Lower leg skin (tissue), 4 donors: ENCODE measurements around the gene EHF. TPM values are rescaled to one million over a fixed set of nuclear protein-coding genes. Genes with fewer than 3 reads are reported as not detected.

ENCODE experiments used
- DNase-seq, 2 donors: peaks; one replicate each; pipeline ENCODE4 v3.0.0-alpha.2; 2019; ENCODE audit warnings: low spot score in 2 of 2
- H3K4me3 ChIP-seq: fragments of 200-600 bp; sonication (generic); 2 replicates; pipeline ENCODE4 v1.5.1; 2017; ENCODE audit warnings: mild to moderate bottlenecking, low read depth; ENCODE audit not compliant: poor library complexity, severe bottlenecking
- CTCF ChIP-seq, 3 donors: fragments of 450-650 bp; IDR thresholded peaks; one replicate each; pipeline ENCODE4 v1.5.1; 2016; ENCODE audit warnings: antibody characterized with exemption in 3 of 3, mild to moderate bottlenecking in 3 of 3, moderate library complexity in 2 of 3
- POLR2A ChIP-seq, 2 donors: fragments of 450-650 bp; IDR thresholded peaks; one replicate each; pipeline ENCODE4 v1.6.1; 2016 to 2017; ENCODE audit warnings: antibody characterized with exemption in 2 of 2, mild to moderate bottlenecking in 1 of 2, moderate library complexity in 1 of 2
- WGBS, 2 donors: methylation state at CpG; one replicate each; pipeline ENCODE4 v1.1.5; 2018; 5-methylcytosine and 5-hydroxymethylcytosine counted together
- intact Hi-C: fragments of 100-400 bp; cut with DNase I; formaldehyde crosslinking; loops from one replicate; pipeline ENCODE4 v1.15.0; 2023; ENCODE audit warnings: low total_unique reads
- total RNA-seq, 4 donors: library from RNA; depleted of rRNA; stranded (reverse); fragments of >200 nt; gene quantifications; one replicate each; pipeline ENCODE4 v1.1.0, GENCODE V29; 2016

The EHF gene
- total RNA-seq, 4 donors from 2014 or later = 58.2 to 130 (median 86.3) TPM

- DNase-seq = no peak
- intact Hi-C loops = no loop called here
- no peak overlapping the region for H3K4me3 ChIP-seq
- WGBS, 2 donors = 38 to 39% methylated on average over 5 of the region's 5 CpGs
- TF ChIP-seq CTCF (IDR thresholded peaks at IDR 0.05) (no peak), POLR2A (IDR thresholded peaks at IDR 0.05) (no peak)
Observed at GRCh38 chr11:34633990-34634693, 13.2 kb downstream of the EHF start.

- no peak for DNase-seq
- TF ChIP-seq POLR2A (IDR thresholded peaks at IDR 0.05) (no peak), CTCF (IDR thresholded peaks at IDR 0.05) (no peak)
- intact Hi-C loops = no loop called here
- no peak overlapping the region for H3K4me3 ChIP-seq
- 58 to 63% methylated on average over 2 of the region's 2 CpGs for WGBS, 2 donors
Observed at GRCh38 chr11:34634694-34635062, 13.8 kb downstream of the EHF start.

GRCh38 chr11:34636127-34636526, 15.2 kb downstream of the EHF start:
- intact Hi-C loops = no loop called here
- H3K4me3 ChIP-seq = no peak overlapping the region
- TF ChIP-seq POLR2A (IDR thresholded peaks at IDR 0.05) (no peak), CTCF (IDR thresholded peaks at IDR 0.05) (no peak)
- 74 to 92% methylated on average over 1 of the region's 1 CpG for WGBS, 2 donors
- no peak for DNase-seq

- no peak for TF ChIP-seq POLR2A (IDR thresholded peaks at IDR 0.05)
- no peak for TF ChIP-seq CTCF (IDR thresholded peaks at IDR 0.05)
- H3K4me3 ChIP-seq = no peak overlapping the region
- intact Hi-C loops = no loop called here
- WGBS, 2 donors = 67 to 75% methylated on average over 5 of the region's 5 CpGs
- no peak for DNase-seq
Observed at GRCh38 chr11:34637303-34637702, 16.4 kb downstream of the EHF start.

GRCh38 chr11:34638897-34639296, 18.0 kb downstream of the EHF start:
- no peak overlapping the region for H3K4me3 ChIP-seq
- 69 to 76% methylated on average over 3 of the region's 3 CpGs for WGBS, 2 donors
- no peak for TF ChIP-seq POLR2A (IDR thresholded peaks at IDR 0.05)
- TF ChIP-seq CTCF (IDR thresholded peaks at IDR 0.05) = no peak
- DNase-seq = no peak
- intact Hi-C loops = no loop called here

- TF ChIP-seq CTCF (IDR thresholded peaks at IDR 0.05) (no peak), POLR2A (IDR thresholded peaks at IDR 0.05) (no peak)
- no peak overlapping the region for H3K4me3 ChIP-seq
- 67 to 69% methylated on average over 4 of the region's 4 CpGs for WGBS, 2 donors
- no peak for DNase-seq
- intact Hi-C loops = no loop called here
Observed at GRCh38 chr11:34639545-34639944, 18.7 kb downstream of the EHF start.
